NCI-H128 (cell line): ENCODE measurements around the gene FAM193B.
"Not testable (repeated sequence)": the region's sequence is repeated elsewhere in the genome, so short reads cannot be mapped to it uniquely, and the experiment has no call there.

Experiments
- DNase-seq: peaks from one replicate; lab custom pipeline; 2025; ENCODE audit not compliant: unreplicated experiment; lab: John Stamatoyannopoulos, UW

Gene FAM193B

DNA sequence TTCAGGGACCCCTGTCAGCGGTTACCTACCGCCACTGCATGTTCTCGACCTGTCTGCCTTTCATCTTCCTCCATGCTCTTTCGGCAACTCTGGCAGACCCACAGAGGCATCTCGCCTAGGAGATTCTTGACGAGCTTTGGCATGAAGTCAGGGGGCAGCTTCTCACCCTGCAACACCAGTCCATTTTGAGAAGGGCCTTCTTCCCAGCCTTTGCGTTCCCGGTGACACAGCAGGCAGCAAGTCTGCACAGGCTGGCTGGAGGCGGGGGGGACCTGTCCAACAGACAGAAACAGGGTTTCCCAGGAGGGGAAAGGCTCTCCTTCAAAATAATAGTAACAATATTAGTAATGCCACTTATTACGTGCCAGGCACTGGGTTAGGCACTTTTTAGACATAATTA is 15.5 kb downstream of the FAM193B start:
- no peak for DNase-seq

DNA sequence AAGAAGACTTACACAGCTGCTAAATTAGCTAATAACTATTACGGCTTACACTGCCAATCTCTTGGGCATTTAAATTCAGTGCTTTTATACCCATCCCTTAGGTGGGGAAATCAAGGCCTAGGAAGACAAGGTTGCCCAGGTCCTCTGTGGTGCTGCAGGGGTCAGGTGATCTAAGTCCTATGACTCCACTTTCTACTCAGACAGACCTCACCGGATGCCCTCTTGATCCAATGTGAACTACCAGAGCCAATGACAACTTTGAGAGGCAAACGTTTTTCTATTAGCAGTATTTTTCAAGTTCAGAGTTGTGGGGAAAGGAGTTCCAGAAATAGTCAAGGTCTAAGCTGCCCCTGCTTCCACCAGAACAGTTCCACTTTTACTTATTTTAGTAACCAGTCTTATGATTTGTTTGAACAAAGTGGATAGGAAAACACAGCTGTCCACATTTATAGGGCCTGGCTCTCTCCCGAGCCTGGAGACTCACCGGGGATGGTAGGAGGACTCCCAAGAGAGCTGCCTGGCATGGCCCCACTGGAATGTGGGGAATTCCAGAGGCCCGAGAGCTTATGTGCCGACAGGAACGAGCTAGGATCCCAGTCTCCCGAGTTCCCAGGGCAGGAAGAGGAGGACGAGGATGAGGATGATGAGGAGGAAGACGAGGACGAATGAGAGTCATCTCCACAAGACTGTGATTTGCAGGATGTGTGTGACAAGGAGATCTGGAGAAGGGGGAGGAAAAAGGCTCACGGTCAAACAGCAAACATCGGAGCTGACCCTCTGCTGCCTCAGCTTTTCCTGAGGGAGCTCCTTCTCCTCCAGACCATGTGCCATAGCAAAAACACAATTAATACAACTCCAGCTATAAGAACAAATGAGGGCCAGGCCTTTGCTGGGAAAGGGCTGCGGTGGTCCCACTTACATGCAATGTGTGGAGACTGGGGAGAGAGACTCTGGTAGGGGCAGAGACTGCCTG is 16.7 kb downstream of the FAM193B start:
- no peak for DNase-seq

DNA sequence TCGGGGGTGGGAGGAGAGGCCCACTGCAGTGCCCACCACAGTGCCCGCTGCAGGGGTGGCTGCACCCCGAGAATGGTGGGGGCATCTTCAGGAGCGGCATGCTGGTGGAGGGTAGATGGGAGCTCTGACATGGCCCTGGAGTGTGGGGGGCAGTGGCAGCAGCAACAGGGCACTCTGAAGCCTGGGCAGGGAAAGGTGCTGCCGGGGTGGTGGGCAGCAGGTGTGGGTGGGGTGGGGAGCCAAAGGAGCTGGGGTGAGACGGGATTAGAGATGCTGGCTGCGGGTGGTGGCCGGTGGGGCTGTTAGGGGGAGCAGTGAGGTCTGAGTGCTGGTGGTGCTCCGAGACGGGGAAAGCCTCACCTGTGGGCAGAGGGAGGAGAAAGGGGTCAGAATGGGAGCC is 18.0 kb downstream of the FAM193B start:
- no peak for DNase-seq

DNA sequence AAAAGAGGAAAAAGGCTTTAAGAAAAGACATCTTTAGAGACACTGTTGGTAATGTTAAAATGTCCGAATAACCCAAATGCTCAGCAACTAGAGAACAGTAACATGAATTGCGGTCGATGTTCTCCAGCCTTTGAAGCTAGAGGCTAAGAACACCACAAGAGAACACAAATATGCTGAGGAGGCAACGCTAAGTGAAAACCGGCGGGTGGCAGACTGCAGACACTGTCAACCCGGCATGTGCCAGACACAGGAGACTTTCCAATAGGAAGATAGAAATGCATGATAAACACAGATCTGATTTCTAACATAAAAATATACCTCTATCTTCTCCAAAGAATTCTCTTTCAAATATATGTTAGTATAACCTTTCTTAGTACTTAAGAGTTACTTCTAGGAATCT is 19.2 kb downstream of the FAM193B start:
- no peak for DNase-seq

DNA sequence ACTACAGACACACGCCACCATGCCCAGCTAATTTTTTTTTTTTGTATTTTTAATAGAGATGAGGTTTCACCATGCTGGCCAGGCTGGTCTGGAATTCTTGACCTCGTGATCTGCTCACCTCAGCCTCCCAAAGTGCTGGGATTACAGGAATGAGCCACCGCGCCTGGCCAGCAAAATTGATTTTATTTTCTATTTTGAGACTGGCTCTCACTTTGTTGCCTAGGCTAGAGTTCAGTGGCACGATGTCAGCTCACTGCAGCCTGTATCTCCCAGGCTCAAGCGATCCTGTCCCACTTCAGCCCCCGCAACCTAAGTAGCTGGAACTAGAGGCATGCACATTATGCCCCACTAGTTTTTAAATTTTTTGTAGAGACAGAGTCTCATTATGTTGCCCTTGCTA is 19.9 kb downstream of the FAM193B start:
- DNase-seq, result not testable (repeated sequence)

DNA sequence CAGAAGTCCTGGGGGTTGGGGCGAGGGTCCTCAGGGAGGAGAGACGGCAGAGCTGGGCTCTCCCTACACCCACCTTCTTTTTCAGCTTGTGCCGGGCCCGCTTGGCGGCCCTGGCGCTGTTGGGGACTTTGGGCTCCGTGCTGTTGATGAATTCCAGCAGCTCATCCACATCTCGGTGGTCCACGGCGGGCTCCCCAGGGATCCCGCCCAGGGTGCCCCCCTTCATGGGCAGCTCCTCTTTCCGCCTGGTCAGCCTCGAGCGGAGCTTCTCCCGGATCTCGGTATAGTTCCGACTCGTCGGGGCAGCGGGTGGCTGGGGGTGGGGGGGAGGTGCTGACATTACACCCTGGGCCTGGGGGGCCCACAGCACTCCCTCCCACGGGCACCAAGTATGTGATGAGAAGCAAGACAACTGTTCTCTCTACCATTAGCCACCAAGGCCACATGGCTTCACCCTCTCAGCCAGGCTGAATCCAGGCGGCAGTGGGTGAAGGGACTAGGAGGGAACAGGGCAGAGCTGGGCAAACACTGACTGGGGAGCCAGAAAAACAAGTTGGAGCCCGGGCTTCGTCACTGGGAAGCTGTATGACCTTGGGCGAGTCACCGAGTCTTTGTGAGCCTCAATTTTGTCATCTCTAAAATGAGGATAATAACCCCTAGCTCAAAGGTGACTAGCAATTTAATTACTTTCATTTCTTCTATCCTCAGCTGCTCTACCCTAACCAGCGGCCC is 23.0 kb downstream of the FAM193B start:
- DNase-seq, result no peak

DNA sequence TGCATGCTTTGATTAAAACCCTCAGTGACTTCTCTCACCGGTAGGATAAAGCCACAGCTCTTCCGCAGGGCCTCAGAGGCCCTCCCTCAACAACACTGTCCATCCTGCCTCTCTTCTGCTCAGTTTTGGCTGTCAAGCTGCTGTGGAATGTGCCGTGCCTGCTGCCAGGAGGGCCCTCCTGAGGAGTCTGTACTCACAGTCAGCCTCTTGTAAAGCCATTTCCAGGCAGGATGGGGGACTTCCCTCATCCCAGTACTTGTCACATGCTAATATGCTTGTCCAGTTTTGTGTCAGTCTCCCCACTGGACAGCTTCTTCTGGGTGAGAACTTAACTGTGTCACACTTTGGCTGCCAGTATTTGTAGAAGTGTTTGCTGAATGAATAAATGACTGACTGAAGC is 23.7 kb downstream of the FAM193B start:
- no peak for DNase-seq

DNA sequence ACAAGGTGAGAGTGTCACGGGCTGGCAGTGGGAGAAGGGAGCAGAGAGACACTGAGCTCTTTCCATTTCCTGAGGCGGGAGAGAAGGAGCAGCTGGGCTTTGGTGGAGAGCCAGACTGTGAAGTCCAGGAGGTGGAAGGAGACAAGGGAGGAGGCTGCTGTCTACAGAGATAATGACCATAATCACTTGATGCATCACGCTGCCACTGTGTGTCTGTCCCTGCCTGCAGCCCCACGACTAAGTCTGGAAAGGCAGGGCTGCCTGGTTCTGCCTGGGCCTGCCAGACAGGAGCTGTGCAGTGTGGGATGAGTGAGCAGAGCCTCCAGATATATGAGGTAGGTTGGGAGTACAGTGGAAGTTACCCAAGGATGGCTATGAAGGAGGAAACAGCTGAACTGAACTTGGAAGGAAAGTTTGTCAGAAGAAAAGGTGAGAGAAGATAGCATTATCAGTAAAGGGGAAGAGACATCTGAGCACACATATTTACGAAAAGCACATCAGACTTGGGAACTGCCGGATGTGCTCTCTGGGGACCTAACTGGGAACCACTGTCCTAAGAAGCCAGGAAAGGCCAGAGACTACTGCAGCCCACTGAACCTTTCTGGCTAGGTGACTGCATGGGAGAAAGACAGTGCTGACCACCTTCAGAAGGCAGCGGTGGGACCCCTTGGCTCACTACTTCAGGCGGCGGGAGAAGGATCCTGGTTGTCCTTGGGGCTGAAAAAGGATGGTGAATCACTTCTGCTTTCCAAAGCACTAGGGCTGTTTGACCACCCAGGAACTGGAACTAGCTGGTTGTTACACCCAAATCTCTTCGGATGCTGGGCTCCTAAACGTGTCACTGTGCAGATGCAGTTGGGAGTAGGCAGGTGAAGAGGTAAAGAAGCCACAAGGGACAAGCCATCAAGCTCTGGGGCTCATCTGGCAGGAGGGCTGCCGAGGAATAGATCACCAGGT is 24.8 kb downstream of the FAM193B start:
- no peak for DNase-seq

DNA sequence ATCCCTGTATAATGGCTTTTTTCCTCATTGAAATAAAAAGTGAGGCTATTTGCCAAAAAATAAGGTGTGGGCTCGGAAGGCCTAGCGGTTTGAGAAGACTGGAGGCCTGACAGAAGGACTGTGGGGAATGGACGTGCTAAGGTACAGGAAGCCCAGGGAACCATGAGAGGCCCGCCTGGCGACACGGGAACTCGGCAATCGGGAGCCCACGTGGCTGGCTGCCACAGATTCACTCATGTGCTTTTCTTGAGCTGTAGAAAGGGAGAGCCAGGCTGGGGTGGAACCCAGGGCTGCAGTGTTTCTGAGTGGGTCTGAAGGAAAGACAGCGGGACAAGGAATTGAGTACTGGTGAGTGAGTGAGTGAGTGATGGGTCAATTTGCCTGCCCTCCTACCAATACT is 25.7 kb downstream of the FAM193B start:
- no peak for DNase-seq

DNA sequence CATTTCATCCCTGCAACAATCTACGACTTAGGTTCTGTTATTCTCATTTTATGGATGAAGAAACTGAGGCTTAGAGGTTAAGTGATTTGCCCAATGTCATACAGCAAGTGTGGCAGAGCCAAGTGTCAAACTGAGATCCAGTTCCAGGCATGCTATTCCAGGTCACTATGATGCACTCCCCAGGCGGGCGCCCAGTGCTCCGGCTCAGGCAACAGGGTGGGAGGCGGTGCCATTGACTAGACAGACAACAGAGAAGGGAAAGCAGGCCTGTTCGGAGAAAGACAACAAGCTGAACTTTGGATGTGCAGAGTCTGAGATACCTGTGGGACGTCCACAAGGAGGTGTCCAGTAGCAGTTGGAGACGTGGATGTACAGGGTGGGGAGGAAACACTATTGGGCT is 26.8 kb downstream of the FAM193B start:
- no peak for DNase-seq

DNA sequence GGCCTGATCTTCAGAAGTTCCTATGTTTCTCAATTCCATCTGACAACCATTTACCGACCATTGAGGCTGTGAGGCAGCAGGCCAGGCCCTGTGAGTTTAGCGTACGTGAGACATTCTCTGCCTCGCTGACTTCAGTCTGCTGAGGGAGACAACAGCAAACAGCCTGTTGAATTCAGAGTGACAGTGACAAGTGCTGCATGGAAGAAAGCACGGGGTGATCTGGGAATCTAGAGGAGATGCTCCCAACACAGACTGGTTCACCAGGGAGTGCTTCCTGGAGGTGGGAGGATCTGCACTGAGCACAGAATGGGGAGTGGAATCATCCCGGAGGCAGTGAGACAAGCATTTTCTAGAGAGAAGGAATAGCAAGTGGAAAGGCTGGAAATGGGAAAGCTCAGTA is 27.6 kb downstream of the FAM193B start:
- DNase-seq, result no peak

DNA sequence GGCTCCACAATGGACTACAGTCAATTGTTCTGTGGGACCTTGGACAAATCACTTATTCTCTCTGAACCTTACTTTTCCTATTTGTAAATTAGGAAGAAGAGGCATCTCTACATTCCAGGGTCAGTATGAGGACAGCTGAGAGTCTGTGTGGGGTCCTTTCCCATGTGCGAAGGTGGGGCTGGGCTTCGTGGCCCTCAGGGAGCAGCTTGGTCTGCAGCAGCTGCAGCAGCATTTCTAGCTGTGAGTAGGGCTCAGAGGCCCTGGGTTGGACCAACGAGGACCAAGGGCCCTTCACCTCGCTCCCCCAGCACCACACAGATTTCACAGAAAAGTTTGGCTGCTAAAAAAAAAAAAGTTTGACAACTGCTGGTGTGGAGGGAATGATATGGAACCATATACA is 28.2 kb downstream of the FAM193B start:
- DNase-seq, result no peak

DNA sequence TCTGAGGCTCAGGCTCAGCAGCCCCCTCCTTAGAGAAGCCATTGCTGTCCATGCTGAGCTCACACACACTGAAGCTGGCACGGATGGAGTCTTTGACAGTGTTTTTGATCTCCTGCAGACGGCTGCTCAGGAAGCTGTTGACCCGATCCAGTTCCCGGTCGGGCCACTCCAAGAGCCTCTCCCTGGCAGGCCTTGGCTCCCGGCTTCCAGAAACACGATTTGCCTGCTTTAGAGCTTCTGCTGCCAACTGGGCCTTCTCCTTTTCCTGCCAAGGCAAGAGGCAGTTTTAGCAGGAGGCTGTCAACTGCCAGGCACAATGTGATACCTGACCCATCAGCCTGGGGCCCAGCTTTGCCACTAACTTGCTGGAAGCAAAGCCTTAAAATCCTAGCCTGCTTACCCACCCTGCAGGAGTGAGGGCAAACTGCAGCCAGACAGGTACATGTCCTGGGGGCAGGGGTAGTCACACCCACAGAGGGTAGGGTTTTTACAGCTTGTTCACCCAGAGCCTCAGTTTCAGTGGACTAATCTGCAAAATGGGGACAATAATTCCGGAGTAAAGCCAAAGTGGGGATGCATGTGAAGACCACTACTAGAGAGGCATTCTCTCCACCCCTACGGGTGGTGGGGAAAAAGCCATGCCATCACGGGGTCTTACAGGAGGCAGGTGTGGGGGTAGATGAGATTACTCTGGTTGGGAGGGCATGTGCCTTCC is 29.3 kb downstream of the FAM193B start:
- DNase-seq, result no peak

DNA sequence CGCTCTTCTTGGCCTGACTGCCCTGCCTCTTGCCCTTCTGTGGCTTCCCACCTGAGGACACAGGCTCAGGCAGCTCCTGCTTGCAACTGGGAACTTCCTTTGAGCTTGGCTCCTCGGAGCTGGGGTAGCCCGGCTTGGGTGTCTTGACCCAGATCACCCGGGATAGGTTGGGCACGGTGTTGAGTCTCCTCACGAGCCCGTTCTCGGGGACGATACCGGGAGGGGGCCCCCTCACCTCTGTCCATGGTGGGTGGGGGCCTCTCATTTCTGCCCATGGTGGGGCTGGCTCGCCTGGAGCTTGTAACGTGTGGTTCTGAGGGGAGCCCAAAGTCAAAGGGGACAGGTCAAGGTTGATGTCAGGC is 29.8 kb downstream of the FAM193B start:
- no peak for DNase-seq

DNA sequence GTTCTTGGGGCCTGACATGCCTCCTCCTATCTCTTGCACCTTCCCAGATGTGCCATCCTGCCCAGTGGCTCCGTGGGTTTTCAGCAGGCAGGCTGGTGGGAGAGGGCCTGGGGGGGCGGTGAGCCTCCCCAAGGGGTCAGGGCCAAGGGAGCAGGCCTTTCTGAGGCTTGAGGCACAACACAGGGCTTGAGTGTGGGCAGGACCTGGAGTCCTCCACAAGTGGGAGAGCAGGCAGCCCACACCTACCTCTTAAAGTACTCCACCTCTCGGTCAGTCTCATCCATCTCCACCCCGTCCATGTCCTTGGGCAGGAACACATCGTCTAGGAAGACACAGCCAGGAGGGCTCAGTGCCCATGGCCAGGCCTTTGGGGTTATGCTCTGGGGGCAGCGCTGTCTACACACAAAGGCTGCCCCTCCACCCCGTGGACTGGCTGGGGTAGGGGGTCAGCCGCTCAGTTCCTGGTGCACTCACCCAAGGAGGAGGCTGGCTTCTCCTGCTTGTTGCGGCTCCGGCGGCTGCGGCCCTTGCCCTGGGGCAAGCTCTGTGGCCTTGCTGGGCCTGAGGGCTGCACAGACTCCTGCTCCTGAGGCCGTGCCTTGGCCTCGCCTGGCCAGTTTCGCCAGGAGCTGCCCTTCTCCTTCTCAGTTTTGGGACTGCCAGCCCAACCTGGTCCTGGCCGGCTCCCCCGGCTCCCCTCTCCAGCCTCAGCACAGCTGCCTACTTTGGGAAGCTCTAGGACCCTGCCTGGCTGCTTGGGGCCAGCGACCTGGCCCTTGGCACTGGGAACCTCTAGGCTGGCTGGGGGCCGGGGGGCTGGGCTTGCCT is 30.4 kb downstream of the FAM193B start:
- no peak for DNase-seq

DNA sequence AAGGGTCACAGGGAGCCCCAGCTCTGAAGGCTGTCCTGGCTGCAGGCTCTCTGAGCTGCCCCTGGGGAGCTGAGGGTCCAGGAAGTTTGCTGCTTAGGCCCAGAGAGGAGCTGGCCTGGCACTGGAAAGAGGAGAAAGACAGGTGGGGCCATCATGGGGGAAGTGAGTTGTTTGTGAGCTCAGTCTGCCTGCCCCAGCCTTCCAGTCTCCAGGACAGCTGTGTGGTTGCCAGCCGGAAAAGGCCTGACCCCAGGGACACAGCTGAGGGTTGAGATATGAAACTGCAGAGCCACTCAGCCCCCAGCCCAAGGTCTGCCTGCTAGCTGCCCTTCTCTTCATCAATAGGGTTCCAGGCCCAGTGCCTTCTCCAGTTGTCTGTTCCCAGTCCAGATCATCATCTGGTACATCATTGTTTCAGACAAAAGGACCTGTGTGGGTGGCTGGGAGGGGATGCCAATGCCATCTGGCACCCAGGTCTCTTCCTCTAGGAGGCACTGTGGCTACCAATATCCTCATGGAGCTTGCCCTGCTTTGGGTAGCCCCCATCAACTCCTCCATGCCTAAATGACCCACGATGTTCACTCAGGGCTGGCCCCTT is 33.3 kb downstream of the FAM193B start:
- DNase-seq, result no peak

DNA sequence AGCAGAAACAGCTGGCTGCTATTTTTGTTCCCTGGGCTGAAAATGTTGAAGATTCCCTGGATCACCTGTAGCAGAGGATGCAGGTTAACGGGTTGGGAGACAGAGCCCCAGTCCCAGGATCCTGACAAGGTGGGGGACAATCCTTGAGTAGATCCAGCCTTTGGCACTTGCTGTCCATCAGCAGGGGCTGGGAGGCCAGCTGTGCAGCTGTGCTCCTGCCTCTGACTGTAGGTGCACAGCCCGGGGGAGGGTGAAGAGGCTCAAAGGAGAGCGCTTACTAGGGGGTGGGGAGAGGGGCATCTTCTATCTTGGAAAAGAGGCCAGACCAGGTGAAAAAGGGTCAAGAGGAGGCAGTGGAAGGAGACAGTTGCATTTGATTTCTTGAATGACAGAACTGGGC is 34.1 kb downstream of the FAM193B start:
- DNase-seq, result no peak

DNA sequence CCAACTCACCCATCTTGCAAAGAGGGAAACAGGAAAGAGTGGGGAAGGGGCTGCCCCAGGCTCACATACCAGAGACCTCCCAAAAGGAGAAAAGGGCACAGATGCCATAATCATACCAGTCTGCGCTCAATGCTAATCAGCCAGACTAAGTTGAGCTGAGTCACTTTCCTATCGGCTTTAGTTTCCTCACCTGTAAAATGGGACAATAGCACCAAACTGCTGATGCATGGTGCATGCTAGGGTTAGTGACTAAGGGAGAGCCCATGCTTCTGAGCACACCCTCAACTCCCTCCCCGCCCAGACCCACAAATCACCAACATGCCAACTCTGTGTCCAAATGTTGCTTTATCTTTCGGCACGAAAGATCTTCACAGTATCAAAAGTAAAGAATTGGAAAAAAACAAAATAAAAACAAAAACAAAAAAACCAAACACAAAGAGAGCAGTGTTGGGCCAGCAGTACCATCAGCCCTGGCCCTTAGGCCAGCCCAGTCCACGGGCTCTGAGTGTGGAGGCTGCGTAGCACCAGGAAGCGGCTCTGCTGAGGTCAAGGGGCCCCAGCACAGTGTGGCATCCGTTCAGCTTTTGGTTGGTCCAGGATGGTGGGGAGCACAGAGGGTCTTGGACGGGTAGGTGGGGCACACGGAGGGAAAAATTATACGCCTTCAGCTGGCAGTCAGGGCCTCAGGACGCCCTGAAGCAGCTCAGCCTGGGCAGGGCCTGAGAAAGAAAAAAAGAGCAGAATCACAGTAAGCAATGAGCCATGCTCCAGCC is 34.7 kb downstream of the FAM193B start:
- DNase-seq, result no peak
